ENCODE results near the gene FOXN3.

DNA sequence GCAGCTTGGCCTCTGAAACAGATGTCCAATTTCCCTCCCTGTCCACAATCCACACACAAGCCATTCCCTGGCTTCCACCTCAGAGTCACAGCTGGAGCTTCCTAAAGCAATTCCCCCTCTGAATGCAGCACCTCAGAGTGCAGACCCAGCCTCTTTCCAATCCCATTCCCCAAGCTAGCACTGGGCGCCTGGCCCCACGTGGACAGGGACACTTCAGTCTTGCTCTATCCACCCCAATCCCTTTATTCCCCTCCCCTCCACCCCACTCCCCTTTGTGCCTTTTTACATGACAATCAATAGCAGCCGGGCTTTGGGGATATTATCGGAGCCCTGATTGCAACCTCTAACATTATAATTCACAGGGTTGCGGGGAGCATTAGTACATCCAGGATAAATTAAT, 300.0 kb downstream of the FOXN3 start:
- TF ChIP-seq, protein P1, sequence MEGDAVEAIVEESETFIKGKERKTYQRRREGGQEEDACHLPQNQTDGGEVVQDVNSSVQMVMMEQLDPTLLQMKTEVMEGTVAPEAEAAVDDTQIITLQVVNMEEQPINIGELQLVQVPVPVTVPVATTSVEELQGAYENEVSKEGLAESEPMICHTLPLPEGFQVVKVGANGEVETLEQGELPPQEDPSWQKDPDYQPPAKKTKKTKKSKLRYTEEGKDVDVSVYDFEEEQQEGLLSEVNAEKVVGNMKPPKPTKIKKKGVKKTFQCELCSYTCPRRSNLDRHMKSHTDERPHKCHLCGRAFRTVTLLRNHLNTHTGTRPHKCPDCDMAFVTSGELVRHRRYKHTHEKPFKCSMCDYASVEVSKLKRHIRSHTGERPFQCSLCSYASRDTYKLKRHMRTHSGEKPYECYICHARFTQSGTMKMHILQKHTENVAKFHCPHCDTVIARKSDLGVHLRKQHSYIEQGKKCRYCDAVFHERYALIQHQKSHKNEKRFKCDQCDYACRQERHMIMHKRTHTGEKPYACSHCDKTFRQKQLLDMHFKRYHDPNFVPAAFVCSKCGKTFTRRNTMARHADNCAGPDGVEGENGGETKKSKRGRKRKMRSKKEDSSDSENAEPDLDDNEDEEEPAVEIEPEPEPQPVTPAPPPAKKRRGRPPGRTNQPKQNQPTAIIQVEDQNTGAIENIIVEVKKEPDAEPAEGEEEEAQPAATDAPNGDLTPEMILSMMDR (optimal IDR thresholded peaks at IDR 0.05 in 1 of 3, IDR thresholded peaks at IDR 0.05 in 1 of 3, conservative IDR thresholded peaks at IDR 0.05 in 1 of 3; ENCODE audit: extremely low read depth in 1 of 3, insufficient read depth in 2 of 3, low read length in 3 of 3): no peak
- no peak for TF ChIP-seq EZH2 (IDR thresholded peaks at IDR 0.05; ENCODE audit: low read length)
